Natural killer cell treated with Interleukin-12 subunit alpha and Interleukin-12 subunit beta and Interleukin-15 and Interleukin-18, amount 100 ng/mL, for 72 hours (primary cell): ENCODE data around the gene DHRS3. TPM values are rescaled to one million over a fixed set of nuclear protein-coding genes. Genes with fewer than 3 reads are reported as not detected.
A peak's percentile ranks its signal among the peaks of the same experiment; 100 is the strongest.
"Not testable (repeated sequence)": the region's sequence is repeated elsewhere in the genome, so short reads cannot be mapped to it uniquely, and the experiment has no call there.

Experiments used
- ATAC-seq, 2 donors: fragments of 150-1000 bp; cut with Tn5 transposase in 1 of 2; sonication (Bioruptor Pico), chemical (Tn5 transposase) in 1 of 2; 2 replicates each; pipeline ENCODE4 v1.10.0; 2021
- DNase-seq: peaks from one replicate; pipeline ENCODE4 v3.0.0; 2022; ENCODE audit warnings: low spot score
- H3K27ac Mint-ChIP-seq, 2 donors: 1 replicate in 1 of 2; 2 replicates in 1 of 2; pipeline ENCODE4 v1.8.0; 2022; ENCODE audit warnings: mixed read lengths in 2 of 2, mild to moderate bottlenecking in 1 of 2, moderate library complexity in 1 of 2
- H3K27me3 Mint-ChIP-seq, 2 donors: 1 replicate in 1 of 2; 2 replicates in 1 of 2; pipeline ENCODE4 v1.8.0; 2022; ENCODE audit warnings: mixed read lengths in 2 of 2
- H3K36me3 Mint-ChIP-seq: one replicate; pipeline ENCODE4 v1.8.0; 2022; ENCODE audit warnings: mixed read lengths
- H3K4me1 Mint-ChIP-seq, 2 donors: 1 replicate in 1 of 2; 2 replicates in 1 of 2; pipeline ENCODE4 v1.8.0; 2022; ENCODE audit warnings: low read depth in 2 of 2, mixed read lengths in 2 of 2, mild to moderate bottlenecking in 1 of 2
- H3K4me3 Mint-ChIP-seq: one replicate; pipeline ENCODE4 v1.8.0; 2022; ENCODE audit warnings: mixed read lengths
- H3K9me3 Mint-ChIP-seq: 2 replicates; pipeline ENCODE4 v1.8.0; 2022; ENCODE audit warnings: mixed read lengths
- total RNA-seq, 2 donors: library from RNA; stranded (reverse); gene quantifications; one replicate each; pipeline ENCODE4 v1.2.3, GENCODE V29; 2022

The DHRS3 gene
- total RNA-seq, 2 donors from 2014 or later, result 96.6 to 178 TPM

GRCh38 chr1:12566484-12567287, 51.3 kb downstream of the DHRS3 start:
- no peak overlapping the region for H3K4me3 Mint-ChIP-seq
- ATAC-seq (no peak), DNase-seq (no peak)
- peaks cover 0 to 13% of the 10 kb centered on the region in 2 donors for H3K4me1 Mint-ChIP-seq
- peaks cover 16% of the 10 kb centered on the region for H3K9me3 Mint-ChIP-seq
- H3K27ac Mint-ChIP-seq, result peak overlapping the region in 1 of 2 donors; percentile 79
- peaks cover 33% of the 10 kb centered on the region for H3K36me3 Mint-ChIP-seq
- no peaks in the 10 kb centered on the region for H3K27me3 Mint-ChIP-seq

GRCh38 chr1:12565966-12566352, 52.1 kb downstream of the DHRS3 start:
- DNase-seq (no peak), ATAC-seq (no peak)
- Mint-ChIP-seq H3K27me3 (no peaks in the 10 kb centered on the region), H3K36me3 (peaks cover 33% of the 10 kb centered on the region), H3K4me3 (no peak overlapping the region), H3K4me1 (peaks cover 0 to 13% of the 10 kb centered on the region in 2 donors), H3K9me3 (peaks cover 16% of the 10 kb centered on the region), H3K27ac (peak overlapping the region in 1 of 2 donors; percentile 79)

- peaks cover 33% of the 10 kb centered on the region for H3K36me3 Mint-ChIP-seq
- no peak overlapping the region for H3K4me3 Mint-ChIP-seq
- ATAC-seq, result no peak
- H3K27me3 Mint-ChIP-seq, result no peaks in the 10 kb centered on the region
- peaks cover 16% of the 10 kb centered on the region for H3K9me3 Mint-ChIP-seq
- peaks cover 0 to 15% of the 10 kb centered on the region in 2 donors for H3K4me1 Mint-ChIP-seq
- H3K27ac Mint-ChIP-seq, result peak overlapping the region in 1 of 2 donors; percentile 12
- DNase-seq, result no peak
Observed at GRCh38 chr1:12565094-12565965, 52.7 kb downstream of the DHRS3 start.

GRCh38 chr1:12564251-12564650, 53.8 kb downstream of the DHRS3 start:
- H3K4me3 Mint-ChIP-seq, ATAC-seq, H3K27me3 Mint-ChIP-seq, DNase-seq: not testable (repeated sequence)
- H3K36me3 Mint-ChIP-seq, result peaks cover 33% of the 10 kb centered on the region
- H3K9me3 Mint-ChIP-seq, result peaks cover 16% of the 10 kb centered on the region
- peak overlapping the region in 1 of 2 donors; percentile 12 for H3K27ac Mint-ChIP-seq
- peaks cover 0 to 15% of the 10 kb centered on the region in 2 donors for H3K4me1 Mint-ChIP-seq

GRCh38 chr1:12562955-12563576, 54.9 kb downstream of the DHRS3 start:
- Mint-ChIP-seq H3K27ac (no peak overlapping the region), H3K9me3 (peaks cover 16% of the 10 kb centered on the region), H3K4me3 (no peak overlapping the region), H3K36me3 (peaks cover 33% of the 10 kb centered on the region), H3K27me3 (no peaks in the 10 kb centered on the region), H3K4me1 (peaks cover 0 to 15% of the 10 kb centered on the region in 2 donors)
- DNase-seq (no peak), ATAC-seq (no peak)

GRCh38 chr1:12561121-12561520, 56.9 kb downstream of the DHRS3 start:
- Mint-ChIP-seq H3K27ac (no peak overlapping the region), H3K4me1 (peaks cover 0 to 9% of the 10 kb centered on the region in 2 donors), H3K9me3 (peaks cover 16% of the 10 kb centered on the region), H3K4me3 (no peak overlapping the region), H3K36me3 (peaks cover 26% of the 10 kb centered on the region), H3K27me3 (no peaks in the 10 kb centered on the region)
- DNase-seq, result no peak
- no peak for ATAC-seq

GRCh38 chr1:12556957-12557935, 60.8 kb downstream of the DHRS3 start:
- DNase-seq (peak; percentile 44), ATAC-seq (no peak)
- H3K27ac Mint-ChIP-seq, result peak overlapping the region in 1 of 2 donors; percentile 57
- H3K27me3 Mint-ChIP-seq, result no peaks in the 10 kb centered on the region
- H3K4me1 Mint-ChIP-seq, result peaks cover 0 to 15% of the 10 kb centered on the region in 2 donors
- peaks cover under 1% of the 10 kb centered on the region for H3K36me3 Mint-ChIP-seq
- H3K9me3 Mint-ChIP-seq, result peaks cover 1% of the 10 kb centered on the region
- no peak overlapping the region for H3K4me3 Mint-ChIP-seq

GRCh38 chr1:12556368-12556930, 61.6 kb downstream of the DHRS3 start:
- Mint-ChIP-seq H3K4me1 (peaks cover 0 to 15% of the 10 kb centered on the region in 2 donors), H3K4me3 (no peak overlapping the region), H3K9me3 (no peaks in the 10 kb centered on the region), H3K27me3 (no peaks in the 10 kb centered on the region), H3K27ac (peak overlapping the region in 1 of 2 donors; percentile 57), H3K36me3 (no peaks in the 10 kb centered on the region)
- no peak for ATAC-seq
- peak; percentile 44 for DNase-seq

- Mint-ChIP-seq H3K27ac (no peak overlapping the region), H3K27me3 (no peaks in the 10 kb centered on the region), H3K4me3 (no peak overlapping the region), H3K9me3 (no peaks in the 10 kb centered on the region), H3K4me1 (peaks cover 0 to 18% of the 10 kb centered on the region in 2 donors), H3K36me3 (no peaks in the 10 kb centered on the region)
- no peak for DNase-seq
- no peak for ATAC-seq
Observed at GRCh38 chr1:12555411-12556367, 62.3 kb downstream of the DHRS3 start.

- Mint-ChIP-seq H3K36me3 (no peaks in the 10 kb centered on the region), H3K27me3 (no peaks in the 10 kb centered on the region), H3K4me3 (no peak overlapping the region), H3K27ac (peak overlapping the region in 1 of 2 donors; percentile 18), H3K9me3 (no peaks in the 10 kb centered on the region), H3K4me1 (peaks cover 0 to 15% of the 10 kb centered on the region in 2 donors)
- no peak for ATAC-seq
- DNase-seq, result no peak
Observed at GRCh38 chr1:12554521-12555305, 63.3 kb downstream of the DHRS3 start.

GRCh38 chr1:12553963-12554362, 64.0 kb downstream of the DHRS3 start:
- Mint-ChIP-seq H3K27me3 (no peaks in the 10 kb centered on the region), H3K36me3 (no peaks in the 10 kb centered on the region), H3K9me3 (no peaks in the 10 kb centered on the region), H3K4me3 (no peak overlapping the region), H3K27ac (peak overlapping the region in 1 of 2 donors; percentile 18), H3K4me1 (peaks cover 0 to 15% of the 10 kb centered on the region in 2 donors)
- ATAC-seq (no peak), DNase-seq (no peak)
